GM18526 (cell line): Measurements from ENCODE around the gene RALB.

ENCODE experiments used
- POLR2A ChIP-seq: IDR thresholded peaks from 3 replicates; pipeline ENCODE4 v1.6.1; 2011; ENCODE audit not compliant: insufficient read length; ENCODE audit errors: extremely low read depth

Gene RALB

DNA sequence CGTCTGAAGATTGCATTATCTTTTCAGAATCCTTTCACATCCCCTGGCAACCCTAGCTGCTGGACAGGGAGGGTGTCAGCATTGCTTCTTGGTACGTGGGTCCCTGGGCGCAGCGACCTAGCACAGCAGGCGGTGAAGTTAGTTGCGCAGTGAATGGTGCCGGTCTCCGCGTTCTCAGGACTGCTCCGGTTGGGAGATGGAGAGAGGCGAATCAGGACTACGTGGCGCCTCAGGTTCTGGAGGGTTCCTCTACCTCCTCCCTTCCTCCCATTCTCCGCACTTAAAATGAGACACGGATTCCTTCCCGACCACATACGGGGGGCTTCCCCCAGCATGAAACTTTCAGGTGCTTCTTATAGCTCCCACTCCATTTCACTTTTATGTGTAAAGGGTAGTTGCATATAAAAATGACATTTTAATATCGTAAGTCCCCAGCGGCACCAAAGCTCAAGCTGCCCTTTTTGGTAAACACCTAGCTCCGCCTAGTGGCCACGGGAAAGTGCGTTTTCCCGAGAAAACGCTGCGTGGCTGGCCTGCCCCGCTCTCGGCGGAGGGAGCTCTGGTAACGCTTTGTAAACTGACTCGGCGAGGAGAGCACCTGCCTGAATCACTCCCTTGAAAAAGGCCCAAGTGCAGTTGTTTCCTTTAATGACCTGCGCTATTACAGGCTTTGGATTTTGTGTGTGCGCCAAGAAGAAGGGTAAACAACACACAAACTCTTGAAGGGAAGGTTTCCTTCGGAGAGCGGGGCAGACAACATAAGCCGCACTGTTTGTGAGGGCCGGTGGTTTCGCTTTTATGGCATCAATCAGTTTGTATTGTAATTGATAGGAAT is 60.4 kb downstream of the RALB start:
- no peak for TF ChIP-seq POLR2A

DNA sequence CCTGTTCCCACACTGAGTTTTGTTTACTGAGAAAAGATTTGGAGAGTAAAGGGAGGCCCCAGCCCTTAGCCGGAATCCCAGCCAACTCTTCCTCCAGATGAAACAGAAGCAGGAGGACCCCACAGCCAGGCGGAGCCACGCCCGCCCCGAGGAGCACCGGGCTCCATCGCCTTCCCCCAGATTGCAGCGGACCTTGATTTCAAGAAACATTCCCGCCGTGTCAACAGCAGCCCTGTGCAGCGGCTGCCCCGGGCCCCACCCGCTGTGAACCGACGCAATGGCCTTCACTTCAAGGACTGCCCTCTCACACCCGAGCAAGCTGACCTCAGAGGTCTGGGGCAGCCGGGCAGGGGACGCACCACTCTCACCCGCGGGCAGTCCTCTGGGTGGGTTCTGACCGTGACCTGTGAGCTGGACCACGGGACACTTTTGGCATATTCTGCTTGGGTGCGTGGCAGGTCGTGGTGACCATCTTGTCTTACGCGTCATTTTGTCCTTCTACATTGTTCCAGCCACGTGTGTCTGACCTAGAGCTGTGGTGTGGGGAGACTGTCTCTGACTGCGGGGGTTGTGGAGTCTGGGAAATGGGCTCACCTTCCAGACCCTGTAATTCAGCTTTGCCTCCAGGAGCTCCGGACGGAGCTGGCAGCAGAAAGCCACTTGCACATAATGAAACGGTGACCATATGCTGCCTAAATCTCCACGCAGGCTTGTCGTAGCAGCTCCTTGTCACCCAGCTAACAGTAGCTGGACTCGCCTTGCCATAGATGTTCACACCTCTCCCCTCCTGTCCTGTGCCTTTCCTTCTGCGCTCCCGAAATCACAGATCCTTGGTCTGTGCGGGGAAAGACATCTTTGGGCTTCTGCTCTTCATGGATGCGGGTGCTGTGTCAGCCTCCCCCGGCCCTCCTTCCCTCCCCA is 61.3 kb downstream of the RALB start:
- TF ChIP-seq POLR2A = no peak

DNA sequence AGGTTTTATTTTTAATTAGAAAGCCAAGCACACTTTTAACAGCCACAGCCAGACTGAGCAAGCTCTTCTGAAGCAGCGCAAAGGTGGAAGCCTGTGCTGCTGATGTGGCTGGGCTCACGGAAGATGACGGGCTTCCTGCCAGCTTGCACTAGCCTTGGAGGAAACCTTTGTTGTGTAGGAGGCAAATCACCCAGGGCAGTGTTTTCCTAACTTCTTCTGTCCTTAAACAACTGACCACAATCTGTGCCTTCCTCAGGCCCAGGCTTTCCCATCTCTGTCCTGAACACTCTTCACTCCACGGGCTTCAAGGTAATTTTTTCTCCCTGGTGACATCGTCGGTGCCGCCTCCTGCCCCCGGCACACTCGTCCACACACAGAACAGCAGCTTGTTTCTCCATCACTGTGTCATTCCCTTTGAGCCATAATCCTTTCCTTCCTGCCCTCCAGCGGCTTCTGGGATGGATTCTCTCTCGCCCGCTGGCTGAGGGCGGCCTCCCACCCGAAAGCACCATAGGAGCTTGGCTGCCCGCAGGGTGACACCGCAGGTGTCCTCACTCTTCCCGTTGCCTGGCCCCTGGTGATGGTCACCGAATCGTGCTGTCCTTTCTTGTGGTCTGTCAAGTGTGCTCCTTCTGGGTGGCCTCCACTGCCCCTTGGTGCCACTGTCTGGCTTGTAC is 62.2 kb downstream of the RALB start:
- no peak for TF ChIP-seq POLR2A

DNA sequence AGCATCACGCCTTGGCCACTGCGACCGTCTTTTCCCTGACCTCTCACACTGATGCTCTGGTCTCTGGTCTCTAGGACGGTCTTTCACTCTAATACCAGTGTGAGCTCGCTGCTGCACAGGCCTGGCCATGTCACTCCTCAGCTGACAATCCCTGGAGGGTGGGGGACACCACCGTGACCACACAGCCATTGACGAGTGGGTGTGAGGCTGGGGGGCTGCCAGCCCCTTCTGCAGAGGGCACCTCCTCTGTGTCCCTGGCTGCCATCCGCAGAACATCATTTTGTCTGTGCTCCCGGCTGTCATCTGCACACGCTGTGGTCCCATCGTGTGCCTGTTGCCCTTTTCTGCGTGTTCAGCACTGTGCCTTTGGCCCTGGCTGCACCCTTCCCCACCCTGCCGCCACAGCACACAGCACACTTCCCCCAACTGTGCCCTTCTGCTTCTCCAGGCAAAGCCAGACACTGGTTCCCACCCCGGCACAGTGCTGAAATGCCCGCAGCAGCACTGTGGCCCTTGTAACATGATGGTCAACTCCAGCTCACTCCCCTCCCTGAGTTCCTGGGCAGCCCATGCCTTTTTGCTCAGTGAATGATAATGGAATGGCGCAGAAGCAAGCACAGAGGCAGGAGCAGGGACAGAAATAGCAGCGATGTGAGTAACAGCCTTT is 62.8 kb downstream of the RALB start:
- no peak for TF ChIP-seq POLR2A

DNA sequence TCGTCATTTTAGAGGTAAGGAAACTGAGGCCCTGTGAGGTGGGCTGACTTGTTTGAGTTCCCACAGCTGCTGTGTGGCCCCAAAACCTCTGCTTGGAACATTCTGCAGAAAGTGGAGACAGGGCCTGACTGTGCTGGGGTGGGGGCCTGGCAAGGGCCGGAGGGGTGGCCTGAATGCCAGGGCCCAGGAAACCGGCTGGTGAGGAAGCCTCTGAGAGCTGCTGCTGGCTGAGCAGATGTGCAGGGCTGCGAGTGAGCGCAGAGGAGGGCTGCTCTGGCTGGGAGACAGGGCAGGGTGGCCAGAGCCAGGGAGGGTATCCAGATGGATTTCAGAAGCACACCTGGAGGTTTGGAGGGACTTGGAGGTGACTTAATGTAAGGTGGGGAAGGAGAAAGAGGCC is 63.4 kb downstream of the RALB start:
- TF ChIP-seq POLR2A = no peak

DNA sequence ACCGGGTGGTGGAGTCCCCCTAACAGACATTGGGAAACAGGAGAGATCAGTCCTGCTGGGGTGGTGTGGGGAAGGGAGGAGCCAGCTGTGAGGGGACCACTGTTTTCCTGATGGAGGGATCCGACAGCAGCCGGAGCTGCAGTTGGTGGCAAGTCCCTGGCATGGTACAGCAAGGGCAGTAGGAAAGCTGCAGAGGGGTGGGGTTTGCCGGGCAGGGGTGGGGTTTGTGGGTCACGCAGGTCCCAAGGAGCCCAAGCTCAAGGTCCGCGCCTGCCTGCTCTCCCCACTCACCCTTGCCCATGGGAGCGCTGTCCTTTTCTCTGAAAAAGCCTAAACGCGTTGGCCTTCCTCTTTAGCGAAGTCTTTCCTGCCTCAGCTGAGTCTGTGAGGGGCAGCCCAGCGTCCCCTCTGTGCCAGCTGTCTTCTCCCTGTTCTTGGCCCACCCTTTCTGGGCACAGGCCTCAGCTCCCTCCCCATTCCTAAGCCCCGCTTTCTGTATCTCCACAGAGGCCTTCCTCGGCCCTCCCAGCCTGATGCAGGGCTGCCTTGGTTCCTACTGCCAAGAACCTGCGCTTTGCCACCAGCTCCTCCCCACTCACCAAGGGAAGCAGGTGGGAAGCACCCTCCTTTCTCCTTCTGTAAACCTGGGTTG is 64.0 kb downstream of the RALB start:
- TF ChIP-seq POLR2A = no peak

DNA sequence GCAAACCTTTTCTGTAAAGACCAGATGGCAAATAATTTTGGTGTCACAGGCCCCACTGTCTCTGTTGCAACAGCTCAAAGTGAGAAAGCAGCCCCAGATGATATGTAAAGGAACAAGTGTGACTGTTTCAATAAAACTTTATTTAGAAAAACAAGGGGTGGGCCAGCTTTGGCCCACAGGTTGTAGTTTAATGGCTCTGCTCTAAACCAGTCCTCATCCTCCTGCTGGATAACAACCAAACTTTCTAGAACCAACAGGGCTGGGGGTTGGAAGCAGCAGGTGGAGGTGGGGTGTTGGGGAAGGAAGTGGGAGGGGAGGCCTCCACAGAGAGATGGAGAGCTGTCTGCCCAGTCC is 64.5 kb downstream of the RALB start:
- TF ChIP-seq POLR2A = no peak

DNA sequence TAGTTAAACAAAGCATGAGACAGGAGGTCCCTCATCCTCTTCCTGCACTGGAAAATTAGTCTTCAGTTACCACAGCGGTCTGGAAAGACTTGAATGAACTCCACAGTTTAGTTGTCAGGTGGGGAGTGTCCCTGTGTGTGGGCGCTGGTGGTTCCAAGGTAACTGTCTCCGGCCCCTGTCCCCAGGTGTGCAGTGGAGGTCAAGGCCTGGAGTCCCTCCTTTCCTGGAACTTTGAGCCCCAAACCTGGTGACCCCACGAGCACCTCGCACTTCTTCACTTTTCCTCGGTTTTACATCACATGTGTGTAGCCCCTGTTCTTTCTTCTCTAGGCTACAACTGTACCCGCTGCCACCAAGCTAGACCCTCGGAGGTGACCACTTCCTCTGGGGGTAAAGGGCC is 65.3 kb downstream of the RALB start:
- TF ChIP-seq POLR2A = no peak

DNA sequence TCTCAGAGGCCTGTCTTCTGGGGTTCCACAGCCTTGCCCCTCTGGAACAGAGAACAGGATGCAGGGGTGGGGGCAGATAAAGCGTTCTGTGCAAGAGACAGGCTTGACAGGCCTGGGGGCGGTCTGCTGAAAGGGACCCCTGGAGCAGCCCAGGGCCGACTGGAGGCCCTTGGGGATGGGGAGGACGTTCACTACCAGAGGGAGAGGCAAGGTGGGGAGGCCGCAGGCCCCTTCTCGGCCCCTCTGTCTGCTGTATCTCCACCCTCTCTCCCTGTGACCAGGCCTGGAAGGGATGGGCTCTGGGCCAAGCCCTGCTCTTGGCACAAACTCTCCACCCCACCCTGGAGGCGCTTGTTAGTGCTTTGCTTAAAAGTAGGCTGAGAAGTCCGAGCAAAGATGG is 66.0 kb downstream of the RALB start:
- TF ChIP-seq POLR2A = no peak

DNA sequence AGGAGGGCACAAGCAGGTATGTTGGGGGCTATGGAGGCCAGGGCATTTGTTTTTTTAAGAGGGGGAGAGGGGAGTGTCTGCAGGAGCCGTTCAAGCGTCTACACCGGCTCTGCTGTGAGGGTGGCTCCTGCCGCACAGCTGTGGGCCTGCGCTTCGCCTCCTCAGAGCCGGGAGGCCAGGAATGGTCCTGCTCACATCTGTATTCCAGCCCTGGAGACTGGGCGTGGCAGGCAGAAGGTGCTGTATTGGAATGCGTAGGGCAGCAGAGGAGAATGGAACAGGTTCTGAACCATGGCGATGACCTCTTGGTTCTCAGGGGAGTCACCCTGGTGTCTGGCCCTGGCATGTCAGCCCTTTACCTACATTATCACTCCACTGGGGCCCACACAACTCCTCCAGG is 66.5 kb downstream of the RALB start:
- TF ChIP-seq POLR2A = no peak

DNA sequence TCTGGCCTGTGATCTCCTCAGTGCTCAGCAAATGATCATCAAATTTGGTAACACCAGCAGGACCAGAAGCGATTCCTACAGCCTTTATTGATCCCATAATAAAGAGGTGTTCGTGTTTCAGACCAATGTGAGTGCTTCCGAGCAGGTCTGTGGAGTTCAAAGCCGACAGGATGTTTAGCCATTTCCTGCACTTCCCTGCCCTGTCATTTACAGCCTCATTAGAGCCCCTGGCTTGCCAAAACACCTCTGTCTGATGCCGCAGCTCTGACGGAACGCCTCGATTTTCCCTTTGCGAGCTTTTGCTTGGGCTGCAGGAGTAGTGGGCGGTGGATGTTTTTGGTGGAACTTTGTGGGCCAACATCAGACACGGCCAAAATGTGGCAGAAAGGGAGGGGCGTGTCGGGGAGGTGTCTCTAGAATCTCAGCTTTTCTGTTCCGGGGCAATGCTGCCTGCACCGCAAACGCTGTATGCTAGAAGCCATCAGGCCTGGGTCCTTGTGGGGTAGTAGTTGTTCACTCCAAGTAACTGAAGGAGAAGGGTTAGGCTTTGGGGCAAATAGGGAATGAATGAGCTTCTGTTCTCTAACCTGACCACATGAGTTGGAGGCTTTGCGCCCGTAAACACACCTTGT is 67.2 kb downstream of the RALB start:
- TF ChIP-seq POLR2A = no peak

DNA sequence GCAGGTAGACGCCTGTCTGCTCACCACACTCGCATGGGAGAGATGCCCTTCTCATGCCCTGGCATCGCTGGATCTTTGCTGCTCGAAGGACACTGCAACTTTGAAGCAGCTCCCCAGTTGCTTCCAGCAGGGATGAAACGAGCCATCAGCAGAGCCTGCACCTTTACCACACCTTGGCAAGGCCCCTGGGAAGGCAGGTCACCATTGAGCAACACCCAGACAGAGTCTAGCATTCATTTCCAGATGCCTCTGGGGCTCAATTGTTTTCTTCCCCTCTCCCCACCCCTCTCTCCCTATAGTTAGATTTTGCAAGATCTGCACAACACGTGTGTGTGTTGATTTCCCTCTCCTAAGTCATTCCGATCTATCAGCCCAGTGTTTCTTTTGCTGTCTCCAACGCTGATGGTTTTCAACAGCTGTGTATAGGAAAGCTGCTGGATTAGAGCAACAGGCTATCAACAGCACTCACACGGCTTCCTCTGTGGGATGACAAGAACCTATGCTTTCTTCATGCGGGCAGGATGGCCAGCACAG is 67.7 kb downstream of the RALB start:
- TF ChIP-seq POLR2A = no peak

DNA sequence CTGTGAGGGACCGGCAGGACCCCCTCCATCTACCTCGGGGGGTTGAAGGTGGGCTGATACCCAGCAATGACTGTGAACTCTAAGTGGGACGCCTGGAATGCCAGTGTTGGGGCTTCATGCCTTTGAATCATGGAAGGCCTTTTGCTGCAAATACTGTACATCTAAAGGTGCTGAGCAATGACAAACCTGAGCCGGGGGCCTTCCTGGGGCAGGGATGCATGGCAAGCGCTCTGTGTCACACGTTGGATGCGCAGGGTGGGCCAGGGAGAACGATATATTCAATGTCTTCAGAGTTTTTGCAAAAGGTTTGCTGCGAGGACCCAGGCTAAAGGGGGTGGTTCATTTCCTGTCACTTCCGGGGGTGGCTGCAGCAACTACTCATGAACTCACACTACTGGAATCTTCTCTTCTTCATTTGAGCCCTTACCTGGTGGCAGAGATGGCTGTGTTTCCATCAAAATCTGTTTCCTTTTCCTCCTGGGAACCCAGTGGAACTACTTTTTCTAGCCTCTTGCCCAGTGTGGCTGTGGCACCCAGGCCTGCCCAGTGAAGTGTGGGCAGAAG is 69.2 kb downstream of the RALB start:
- TF ChIP-seq POLR2A = no peak

DNA sequence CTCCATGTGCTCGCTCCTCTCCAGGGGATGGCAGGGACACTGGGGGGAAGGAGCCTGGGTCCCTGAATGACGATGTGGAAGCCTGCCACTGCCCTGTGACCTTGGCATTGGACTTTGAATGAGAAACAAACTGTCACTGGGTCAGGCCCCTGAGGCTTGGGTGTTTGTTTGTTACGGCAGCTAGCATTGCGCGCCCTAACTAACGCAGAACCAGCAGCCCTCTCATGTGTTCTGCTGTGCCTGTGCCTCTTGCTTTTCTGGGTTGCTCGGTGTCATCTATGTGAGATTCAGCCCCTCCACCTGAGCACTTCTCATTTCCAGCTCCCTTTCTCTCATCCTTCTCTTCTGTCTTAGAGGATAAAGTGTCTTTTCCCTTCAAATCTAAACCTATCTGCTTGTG is 69.7 kb downstream of the RALB start:
- no peak for TF ChIP-seq POLR2A
